GM12874 (cell line): ENCODE data around the gene IFI35.

Experiments used
- TF ChIP-seq, protein P1 (sequence below): IDR thresholded peaks from 2 replicates; pipeline ENCODE4 v1.5.1; 2011; ENCODE audit warnings: low read depth, mild to moderate bottlenecking, control low read depth, low read length, moderate library complexity; ENCODE audit not compliant: insufficient read depth

Gene IFI35

GRCh38 chr17:43006639-43007551, at the start of gene IFI35:
Gene IFI35, plus strand, starts transcription at chr17:43006784. Its CDS starts 164 bp downstream, at chr17:43006948.
- TF ChIP-seq, protein P1, sequence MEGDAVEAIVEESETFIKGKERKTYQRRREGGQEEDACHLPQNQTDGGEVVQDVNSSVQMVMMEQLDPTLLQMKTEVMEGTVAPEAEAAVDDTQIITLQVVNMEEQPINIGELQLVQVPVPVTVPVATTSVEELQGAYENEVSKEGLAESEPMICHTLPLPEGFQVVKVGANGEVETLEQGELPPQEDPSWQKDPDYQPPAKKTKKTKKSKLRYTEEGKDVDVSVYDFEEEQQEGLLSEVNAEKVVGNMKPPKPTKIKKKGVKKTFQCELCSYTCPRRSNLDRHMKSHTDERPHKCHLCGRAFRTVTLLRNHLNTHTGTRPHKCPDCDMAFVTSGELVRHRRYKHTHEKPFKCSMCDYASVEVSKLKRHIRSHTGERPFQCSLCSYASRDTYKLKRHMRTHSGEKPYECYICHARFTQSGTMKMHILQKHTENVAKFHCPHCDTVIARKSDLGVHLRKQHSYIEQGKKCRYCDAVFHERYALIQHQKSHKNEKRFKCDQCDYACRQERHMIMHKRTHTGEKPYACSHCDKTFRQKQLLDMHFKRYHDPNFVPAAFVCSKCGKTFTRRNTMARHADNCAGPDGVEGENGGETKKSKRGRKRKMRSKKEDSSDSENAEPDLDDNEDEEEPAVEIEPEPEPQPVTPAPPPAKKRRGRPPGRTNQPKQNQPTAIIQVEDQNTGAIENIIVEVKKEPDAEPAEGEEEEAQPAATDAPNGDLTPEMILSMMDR: peak; percentile 26; the same call in 1 of the 2 replicates

DNA sequence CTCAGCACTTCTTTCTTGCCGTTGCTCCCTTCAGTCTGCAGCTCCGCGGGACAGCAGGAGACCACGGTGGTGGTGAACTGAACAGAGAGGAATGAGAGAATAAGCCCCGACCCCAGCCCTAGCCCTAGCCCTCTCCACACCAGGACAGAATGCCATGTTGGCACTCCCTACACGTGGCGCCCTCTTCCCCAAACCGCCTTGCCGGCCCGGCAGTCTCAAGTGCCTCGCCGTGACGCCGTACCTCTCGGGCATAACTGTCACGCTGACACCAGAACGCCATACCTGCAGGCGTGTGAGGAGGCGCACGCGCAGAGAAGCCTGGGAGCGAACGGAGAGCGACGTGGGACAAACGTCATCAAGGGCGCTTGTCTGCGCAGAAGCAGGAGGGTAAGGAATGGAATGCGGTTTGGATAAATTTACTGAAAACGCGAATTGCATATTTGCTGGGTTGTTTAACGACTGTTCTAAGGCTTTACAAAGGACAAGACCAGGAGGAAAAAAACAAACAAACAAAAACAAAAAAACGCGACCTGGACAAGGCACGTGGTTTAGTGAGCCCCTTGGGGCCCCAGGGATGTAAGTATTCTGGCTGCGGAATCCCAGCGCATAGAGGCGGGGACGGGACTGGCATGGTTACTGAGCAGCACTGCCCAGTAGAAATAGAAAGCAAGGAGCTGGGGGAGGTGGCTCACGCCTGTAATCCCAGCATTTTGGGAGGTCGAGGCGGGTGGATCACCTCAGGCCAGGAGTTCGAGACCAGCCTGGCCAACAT, 42.2 kb upstream of the IFI35 start, which contains the start of gene AARSD1:
TSS of gene AARSD1 (minus strand) at position 294 of the 772 bp plus-strand sequence. CDS start at position 280, 14 bp downstream.
- TF ChIP-seq, protein P1: no peak

GRCh38 chr17:42967925-42968324, 38.7 kb upstream of the IFI35 start:
- TF ChIP-seq, protein P1: no peak

- TF ChIP-seq, protein P1: no peak
Observed at GRCh38 chr17:42969001-42969581, 37.5 kb upstream of the IFI35 start.

DNA sequence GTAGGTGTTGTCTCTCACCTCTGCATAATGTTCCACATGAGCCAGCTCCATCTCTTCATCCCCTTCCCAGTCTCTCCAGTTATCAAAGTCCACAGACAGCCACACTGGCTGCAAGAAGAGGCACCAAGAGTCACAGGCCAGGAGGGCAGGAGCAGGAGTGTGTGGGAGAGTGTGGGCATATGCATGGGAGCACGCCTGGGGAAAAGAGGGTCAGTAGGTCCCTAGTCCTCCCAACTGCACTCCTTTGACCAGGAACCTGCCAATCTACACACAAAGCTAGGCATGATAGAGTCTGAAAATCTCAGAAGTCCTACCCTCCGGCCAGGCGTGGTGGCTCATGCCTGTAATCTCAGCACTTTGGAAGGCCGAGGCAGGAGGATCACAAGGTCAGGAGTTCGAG, 35.0 kb upstream of the IFI35 start:
- TF ChIP-seq, protein P1: no peak

DNA sequence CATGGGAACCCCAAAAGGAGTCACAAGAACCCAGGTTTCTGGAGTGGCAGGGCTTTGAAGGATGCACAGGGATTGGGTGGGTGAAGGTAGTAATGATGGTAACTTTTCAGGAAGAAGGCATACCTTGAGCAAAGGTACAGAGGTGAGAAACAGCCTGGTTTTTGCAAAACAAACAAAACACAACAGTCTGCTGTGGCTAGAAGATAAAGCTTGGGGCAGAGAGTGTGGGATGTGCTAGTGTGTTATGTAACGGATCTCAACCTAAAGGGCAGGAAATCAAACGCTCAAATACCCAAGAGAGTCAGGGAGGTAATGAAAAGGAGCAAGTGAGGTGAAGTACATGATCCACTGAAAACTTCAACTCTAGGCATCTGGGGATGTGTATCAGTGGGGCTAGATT, 31.3 kb upstream of the IFI35 start:
- TF ChIP-seq, protein P1: no peak
